Adrenal gland (tissue), 12 donors: ENCODE measurements around the gene HABP2. TPM values are rescaled to one million over a fixed set of nuclear protein-coding genes. Genes with fewer than 3 reads are reported as not detected.

ENCODE experiments used
- DNase-seq, 7 donors: peaks; one replicate each; pipeline ENCODE4 v3.0.0-alpha.2; 2019 to 2020
- H3K27ac ChIP-seq, 5 donors: fragments of 200-600 bp; sonication (generic) in 4 of 5; 1 replicate in 3 of 5; 2 replicates in 2 of 5; pipeline versions ENCODE4 v1.5.1 to v1.8.0; 2016 to 2020; ENCODE audit warnings: mild to moderate bottlenecking in 1 of 5
- H3K27me3 ChIP-seq: fragments of 200-600 bp; 2 replicates; pipeline ENCODE4 v1.8.0; 2021
- H3K36me3 ChIP-seq, 2 donors: fragments of 200-600 bp; replicated peaks in 1 of 2; 1 replicate in 1 of 2; 2 replicates in 1 of 2; pipeline versions ENCODE4 v1.5.1 to v1.8.0; 2018 to 2022
- H3K4me1 ChIP-seq, 2 donors: fragments of 200-600 bp; replicated peaks in 1 of 2; 1 replicate in 1 of 2; 2 replicates in 1 of 2; pipeline versions ENCODE4 v1.5.1 to v1.8.0; 2018 to 2021
- H3K4me3 ChIP-seq, 4 donors: fragments of 200-600 bp; sonication (generic) in 3 of 4; one replicate each; pipeline ENCODE4 v1.5.1; 2016 to 2018
- H3K9me3 ChIP-seq, 3 donors: fragments of 200-600 bp; sonication (generic) in 1 of 3; replicated peaks in 1 of 3; 1 replicate in 2 of 3; 2 replicates in 1 of 3; pipeline versions ENCODE4 v1.5.1 to v1.8.0; 2016 to 2021
- CTCF ChIP-seq, 6 experiments: fragments of 450-650 bp in 4 of 6; fragments of 200-600 bp in 2 of 6; sonication (generic) in 1 of 6; IDR thresholded peaks; 1 replicate in 5 of 6; 2 replicates in 1 of 6; pipeline versions ENCODE4 v1.5.1 to v1.8.0; 2016 to 2021; ENCODE audit warnings: antibody characterized with exemption in 6 of 6, mild to moderate bottlenecking in 2 of 6, moderate library complexity in 1 of 6
- POLR2A ChIP-seq, 2 donors: fragments of 450-650 bp; IDR thresholded peaks; one replicate each; pipeline ENCODE4 v1.6.1; 2017; ENCODE audit warnings: antibody characterized with exemption in 2 of 2, mild to moderate bottlenecking in 2 of 2, moderate library complexity in 1 of 2
- WGBS, 4 donors: extraction: QIAGEN DNeasy Blood & Tissue Kit in 2 of 4; methylation state at CpG; one replicate each; pipeline versions ENCODE4 v1.1.5 to v1.1.7; 2013 to 2017; 5-methylcytosine and 5-hydroxymethylcytosine counted together
- intact Hi-C, 2 donors: fragments of 100-400 bp; cut with DNase I; formaldehyde crosslinking; loops; one replicate each; pipeline versions ENCODE4 v1.14.1 to v1.15.0; 2022 to 2023
- polyA plus RNA-seq, 3 donors: library from polyadenylated mRNA; stranded (reverse); fragments of 200-250 nt in 2 of 3; fragments of 350-450 nt in 1 of 3; fragmentation: Illumina TruSeq in 1 of 3; extraction: RNeasy Lipid Tissue Mini Kit (QIAGEN cat#74804) in 1 of 3; gene quantifications; one replicate each; pipeline ENCODE4 v1.2.3, GENCODE V29; 2013 to 2014
- total RNA-seq, 9 donors: library from RNA; depleted of rRNA in 4 of 9; stranded (reverse); fragments of >200 nt in 4 of 9; fragments of 120-200 nt in 1 of 9; fragmentation: NEBNext Ultra II Directional in 1 of 9; extraction: Animal tissue kit (Norgen Biotek cat#: 25700) in 1 of 9; gene quantifications; one replicate each; pipeline versions ENCODE4 v1.1.0 to v1.2.4, GENCODE V29; 2013 to 2023
- donor health status: healthy with polysubstance abuse.
- donor health status: Bipolar disorder and iron deficiency.
- donor health status: DM: yes; HTN: yes; CAD: no.
- donor health status: DM: no; HTN: no; CAD: no.
- donor health status: DM: no; HTN: no; CAD: no.
- donor health status: DM: yes; HTN: yes; CAD: no.

HABP2 gene
- total and polyA plus RNA-seq, 12 donors, result 0.11 to 0.29 (median 0.13) TPM; not detected in 9

GRCh38 chr10:113539789-113540188 is 13.1 kb upstream of the HABP2 start:
- H3K4me3 ChIP-seq, result no peak overlapping the region
- peaks cover 2% of the 10 kb centered on the region for H3K27me3 ChIP-seq
- H3K27ac ChIP-seq, result no peak overlapping the region
- peaks cover 0 to 8% of the 10 kb centered on the region in 2 donors for H3K4me1 ChIP-seq
- 57 to 69% (median 59%) methylated on average over 7 of the region's 7 CpGs for WGBS, 4 donors
- intact Hi-C loops, result no loop called here
- no peaks in the 10 kb centered on the region for H3K9me3 ChIP-seq
- TF ChIP-seq CTCF (IDR thresholded peaks at IDR 0.05) (no peak), POLR2A (IDR thresholded peaks at IDR 0.05) (no peak)
- DNase-seq, result peak; percentile 35 to 71 (median 67)
- H3K36me3 ChIP-seq, result no peaks in the 10 kb centered on the region

GRCh38 chr10:113540845-113541548 is 11.9 kb upstream of the HABP2 start:
- H3K36me3 ChIP-seq, result no peaks in the 10 kb centered on the region
- H3K4me1 ChIP-seq, result peaks cover 0 to 8% of the 10 kb centered on the region in 2 donors
- no peak overlapping the region for H3K4me3 ChIP-seq
- H3K9me3 ChIP-seq, result no peaks in the 10 kb centered on the region
- intact Hi-C loops, result no loop called here
- no peaks in the 10 kb centered on the region for H3K27me3 ChIP-seq
- WGBS, 4 donors, result 85 to 92% (median 89%) methylated on average over 5 to 7 of the region's 7 CpGs
- no peak for DNase-seq
- H3K27ac ChIP-seq, result no peak overlapping the region
- TF ChIP-seq POLR2A (IDR thresholded peaks at IDR 0.05), result no peak
- TF ChIP-seq CTCF (IDR thresholded peaks at IDR 0.05), result no peak

- no peak for DNase-seq
- WGBS, 4 donors, result 28 to 52% (median 38%) methylated on average over 1 of the region's 1 CpG
Measured at GRCh38 chr10:113541549-113541927, 11.3 kb upstream of the HABP2 start.

More at GRCh38 chr10:113541549-113541927, 11.3 kb upstream of the HABP2 start:
- TF ChIP-seq POLR2A (IDR thresholded peaks at IDR 0.05), result no peak
- TF ChIP-seq CTCF (IDR thresholded peaks at IDR 0.05), result no peak
- intact Hi-C loops, result no loop called here
- Histone ChIP-seq H3K27ac (no peak overlapping the region), H3K9me3 (no peaks in the 10 kb centered on the region), H3K4me1 (peaks cover 0 to 8% of the 10 kb centered on the region in 2 donors), H3K36me3 (no peaks in the 10 kb centered on the region), H3K27me3 (no peaks in the 10 kb centered on the region), H3K4me3 (no peak overlapping the region)
